UCSD-AML1 (cell line): ENCODE measurements around the gene COL23A1.
A peak's percentile ranks its signal among the peaks of the same experiment; 100 is the strongest.

ENCODE experiments used
- DNase-seq: peaks from one replicate; lab custom pipeline; 2025; ENCODE audit not compliant: unreplicated experiment; lab: John Stamatoyannopoulos, UW

The COL23A1 gene

DNA sequence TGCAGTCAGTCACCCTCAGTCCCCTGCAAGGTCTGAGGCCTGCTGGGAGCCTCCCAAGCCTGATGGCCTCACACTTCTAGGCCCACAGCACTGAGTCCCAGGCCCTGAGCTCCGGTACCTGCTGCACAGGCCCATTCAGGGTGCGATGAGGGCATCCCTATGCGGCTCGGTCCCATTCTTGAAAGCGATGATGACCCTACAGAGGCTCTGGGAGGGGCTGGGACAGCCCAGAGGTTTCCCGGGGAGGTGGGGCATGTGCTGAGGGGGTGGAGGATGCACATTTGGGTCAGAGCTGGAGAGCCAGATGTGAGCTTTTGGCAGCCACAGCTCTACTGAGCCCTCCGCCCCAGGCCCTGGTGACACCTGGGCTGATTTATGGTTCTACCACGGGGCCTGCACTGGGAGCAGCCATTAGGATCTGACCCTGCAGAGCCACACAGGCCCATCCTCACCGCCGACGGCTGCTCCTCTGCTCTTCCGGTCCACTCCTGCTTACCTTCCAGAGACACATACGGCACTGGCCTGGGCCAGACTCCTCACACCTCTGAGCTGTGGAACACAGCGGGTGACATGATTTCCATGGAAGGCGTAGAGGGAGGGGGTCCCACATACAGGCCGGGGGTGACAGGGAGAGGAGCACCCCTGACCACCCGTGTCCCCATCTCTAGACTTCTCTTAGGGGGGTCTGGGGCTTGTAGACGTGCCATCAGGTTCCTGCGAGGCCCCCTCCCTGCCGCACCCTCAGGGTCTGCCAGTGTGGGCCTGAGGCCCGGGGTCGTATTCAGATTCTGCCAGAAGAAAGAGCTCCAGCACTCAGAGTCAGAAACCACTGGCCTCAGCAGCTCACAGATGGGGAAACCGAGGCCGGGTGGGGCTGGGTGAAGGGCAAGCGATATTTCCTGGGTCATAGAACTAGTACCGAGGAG lies 53.4 kb downstream of the COL23A1 start:
- DNase-seq: no peak

DNA sequence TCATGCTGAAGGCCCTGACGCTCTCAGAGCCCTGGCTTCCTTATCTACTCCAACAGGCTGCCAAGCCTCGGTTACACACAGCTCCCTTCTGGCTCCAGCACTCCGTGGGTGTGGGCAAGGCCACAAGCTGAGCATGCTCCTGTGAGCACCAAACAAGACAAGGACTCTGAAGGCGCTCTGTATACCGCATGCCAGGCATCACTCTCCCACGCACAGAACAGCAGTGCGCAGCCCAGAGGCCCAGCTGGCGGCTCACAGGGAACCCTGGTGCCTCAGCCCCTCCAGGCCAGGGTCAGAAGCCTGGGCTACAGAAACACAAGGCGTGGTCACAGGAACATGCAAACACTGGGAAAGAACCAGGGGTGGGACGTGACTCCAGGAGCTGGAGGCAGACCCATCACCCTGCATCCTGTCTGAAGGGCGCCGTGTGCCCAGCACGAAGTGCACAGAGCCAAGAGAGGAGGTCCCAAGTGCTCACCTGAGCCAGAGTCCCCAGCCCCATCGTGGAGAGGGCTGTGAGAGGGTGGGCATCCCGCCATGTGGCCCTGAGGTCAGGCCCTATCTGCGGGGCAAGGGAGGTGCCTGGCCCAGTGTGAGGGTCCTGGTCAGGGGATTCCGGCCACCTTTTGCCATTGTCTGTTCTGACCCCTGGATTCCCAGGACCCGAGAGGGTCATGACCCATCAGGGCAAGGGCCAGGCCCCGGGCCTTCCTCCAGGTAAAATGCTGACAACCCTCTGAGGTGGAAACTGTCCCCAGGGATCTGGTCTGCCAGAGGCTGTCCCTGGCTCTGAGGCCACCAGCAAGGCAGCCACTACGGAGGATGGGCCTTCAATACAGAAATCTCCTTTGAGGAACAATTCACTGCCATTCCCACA lies 54.7 kb downstream of the COL23A1 start:
- peak; percentile 82 for DNase-seq

GRCh38 chr5:178533136-178533535 lies 57.1 kb downstream of the COL23A1 start:
- no peak for DNase-seq

- no peak for DNase-seq
Observed at GRCh38 chr5:178532666-178533065, 57.5 kb downstream of the COL23A1 start.

DNA sequence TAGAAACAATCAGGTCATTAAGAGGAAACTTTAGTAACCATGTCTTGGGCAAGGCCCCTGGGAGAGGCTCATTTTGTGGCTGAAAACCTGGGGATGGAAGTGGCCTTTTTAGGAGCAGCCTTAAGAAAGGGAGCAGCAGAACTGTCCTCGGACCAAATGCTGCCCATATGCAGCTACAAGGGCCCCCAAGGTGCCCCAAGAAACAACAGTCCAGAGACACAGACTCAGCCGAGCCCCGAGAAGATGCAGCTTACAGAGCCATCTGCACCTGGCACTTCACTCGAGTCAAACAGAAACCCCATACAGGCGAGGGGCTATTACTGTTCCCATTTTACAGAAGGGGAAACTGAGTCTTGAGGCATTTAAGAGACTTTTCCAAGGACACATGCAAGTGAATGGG lies 58.0 kb downstream of the COL23A1 start:
- DNase-seq: no peak

GRCh38 chr5:178531786-178532185 lies 58.4 kb downstream of the COL23A1 start:
- DNase-seq: no peak

GRCh38 chr5:178530526-178530925 lies 59.7 kb downstream of the COL23A1 start:
- no peak for DNase-seq

- DNase-seq: no peak
Observed at GRCh38 chr5:178529080-178529479, 61.1 kb downstream of the COL23A1 start.

- no peak for DNase-seq
Observed at GRCh38 chr5:178527458-178528307, 62.5 kb downstream of the COL23A1 start.

DNA sequence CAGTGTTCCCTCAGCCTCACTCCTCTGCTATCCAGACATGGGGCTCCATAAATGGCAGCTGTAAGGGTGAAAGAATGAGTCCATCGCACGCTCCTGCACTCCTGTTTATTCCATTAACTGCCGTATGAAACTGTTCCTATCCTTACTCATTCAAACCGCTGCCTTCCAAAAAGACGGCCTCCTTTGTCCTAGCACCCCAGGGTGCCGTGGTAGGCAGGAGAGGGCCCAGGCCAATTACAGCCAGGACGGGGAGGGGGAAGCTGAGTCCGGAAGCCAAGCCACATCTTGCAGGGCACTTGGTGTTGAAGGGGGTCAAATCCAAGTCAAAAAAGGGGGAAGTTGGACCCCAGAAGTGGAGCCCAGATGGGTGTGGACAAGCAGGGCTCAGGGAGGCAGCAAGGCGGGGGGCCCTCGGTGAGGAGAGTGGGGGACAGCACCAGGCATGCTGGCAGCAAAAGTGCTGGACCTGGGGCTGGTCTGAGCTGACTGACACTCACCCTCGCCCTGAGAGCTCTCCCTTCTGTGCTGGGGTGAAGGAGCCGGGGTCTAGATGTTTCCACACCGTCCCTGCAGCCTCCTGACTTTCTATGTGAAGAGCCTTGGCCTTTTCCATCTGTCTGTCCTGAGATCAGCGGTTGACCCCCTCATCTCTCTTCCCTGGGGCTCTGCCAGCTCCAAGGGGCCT lies 63.3 kb downstream of the COL23A1 start:
- no peak for DNase-seq

DNA sequence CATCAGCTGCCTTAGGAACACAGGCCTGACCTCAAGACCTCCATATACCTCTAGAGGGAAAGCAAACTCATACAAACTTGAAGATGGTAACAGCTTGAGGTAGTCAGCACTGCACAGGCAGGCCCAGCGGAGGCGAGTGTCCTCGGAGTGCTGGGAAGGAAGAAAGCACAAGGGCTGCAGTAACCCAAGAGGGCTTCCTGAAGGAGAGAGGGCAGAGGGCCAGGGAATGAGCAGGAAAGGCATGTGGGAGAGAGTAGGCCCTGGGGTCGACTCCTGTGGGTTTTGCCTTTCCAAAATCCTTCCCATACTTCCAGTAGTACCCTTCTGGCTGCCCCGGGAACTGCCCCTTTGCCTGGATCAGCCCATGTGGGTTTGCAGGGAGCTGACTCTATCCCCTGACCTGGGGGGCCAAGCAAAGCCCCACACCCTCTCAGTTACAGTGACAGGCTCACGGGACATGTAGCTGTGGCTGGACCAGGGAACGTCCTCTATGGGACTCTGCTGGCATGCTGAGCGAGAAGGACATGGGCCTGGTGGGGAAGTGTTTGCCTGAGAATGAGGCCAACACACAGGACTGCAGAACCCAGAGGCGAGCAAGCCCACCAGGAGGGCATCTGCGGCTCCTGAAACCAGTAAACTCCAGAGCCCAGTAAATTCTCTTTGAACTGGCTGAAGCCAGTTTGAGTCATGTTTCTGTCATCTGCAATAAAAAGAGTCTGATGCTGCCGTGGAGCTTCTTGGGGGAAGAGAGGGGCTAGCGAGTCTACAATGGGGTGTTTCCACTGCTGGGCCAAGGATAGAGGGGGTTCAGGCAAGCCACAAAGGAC lies 64.1 kb downstream of the COL23A1 start:
- DNase-seq: no peak

- no peak for DNase-seq
Observed at GRCh38 chr5:178524093-178524882, 65.9 kb downstream of the COL23A1 start.

DNA sequence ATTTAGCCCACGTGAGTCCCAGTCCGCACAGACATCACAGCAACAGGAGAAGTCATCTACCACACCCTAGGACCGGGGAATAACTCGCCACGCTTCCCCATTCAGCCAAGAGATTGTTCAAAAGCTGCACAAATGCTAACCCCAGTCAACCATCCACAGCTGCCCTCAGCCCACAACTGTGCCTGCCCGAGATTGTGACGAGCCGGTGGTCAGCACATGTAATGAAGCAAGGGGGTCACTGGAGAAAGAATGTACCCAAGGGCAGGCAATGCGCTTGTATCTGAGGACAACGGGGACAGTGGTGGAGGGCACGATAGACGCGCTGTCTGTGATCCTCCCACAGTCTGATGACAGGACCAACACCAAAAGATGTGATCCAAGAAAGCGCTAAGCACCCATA lies 67.8 kb downstream of the COL23A1 start:
- DNase-seq: no peak

- DNase-seq: no peak
Observed at GRCh38 chr5:178520851-178521250, 69.3 kb downstream of the COL23A1 start.

DNA sequence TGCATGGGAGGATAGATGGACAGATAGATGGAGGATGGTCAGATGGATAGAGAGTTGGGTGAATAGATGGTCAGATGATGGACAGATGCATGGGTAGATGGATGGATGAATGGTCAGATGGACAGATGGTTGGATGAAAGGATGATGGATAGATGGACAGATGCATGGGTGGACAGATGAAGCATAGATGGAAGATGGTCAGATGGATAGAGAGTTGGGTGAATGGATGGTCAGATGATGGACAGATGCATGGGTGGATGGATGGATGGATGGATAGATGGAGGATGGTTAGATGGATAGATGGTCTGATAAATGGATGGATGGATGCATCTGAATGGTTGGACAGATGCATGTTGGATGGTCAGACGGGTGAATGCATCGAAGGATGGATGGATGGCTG lies 70.4 kb downstream of the COL23A1 start:
- DNase-seq: no peak

GRCh38 chr5:178519155-178519554 lies 71.0 kb downstream of the COL23A1 start:
- no peak for DNase-seq

- peak; percentile 40 for DNase-seq
Observed at GRCh38 chr5:178516504-178517235, 73.5 kb downstream of the COL23A1 start.
